ENCODE results near the gene CCR6. TPM values are rescaled to one million over a fixed set of nuclear protein-coding genes. Genes with fewer than 3 reads are reported as not detected.

The CCR6 gene
- total RNA-seq, 2 donors from 2014 or later, result not detected

DNA sequence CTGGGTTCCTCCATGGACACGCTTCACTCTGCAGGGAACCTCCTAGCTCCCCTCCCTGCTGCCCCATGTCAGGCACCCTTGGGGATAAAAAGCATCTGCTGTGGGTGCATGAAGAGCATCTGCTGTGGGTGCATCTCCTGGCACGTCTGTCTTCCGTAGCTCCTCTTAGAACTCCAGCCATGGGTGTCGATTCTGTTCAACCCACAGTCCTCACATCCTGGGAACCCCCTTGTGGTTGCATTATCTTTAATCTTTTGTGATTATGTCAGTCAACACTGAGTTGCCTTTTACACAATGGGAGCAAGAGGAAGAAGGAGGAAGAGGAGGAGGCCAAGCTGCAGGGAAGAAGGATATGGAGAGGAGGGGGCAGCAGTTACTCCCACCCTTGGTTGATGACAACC is 24.1 kb upstream of the CCR6 start:
- H3K4me1 Mint-ChIP-seq, result peaks cover 32% of the 10 kb centered on the region
- no peak for DNase-seq
- Histone ChIP-seq H3K36me3 (ENCODE audit: control insufficient read depth, insufficient read depth, low read length) (no peaks in the 10 kb centered on the region), H3K27ac (ENCODE audit: low read depth, low read length) (no peak overlapping the region), H3K27me3 (ENCODE audit: control insufficient read depth, insufficient read depth, low read length, poor library complexity, severe bottlenecking) (no peaks in the 10 kb centered on the region), H3K9ac (ENCODE audit: extremely low read depth, low read length, poor library complexity, severe bottlenecking) (no peak overlapping the region), H3K4me3 (ENCODE audit: low read length) (no peak overlapping the region), H3K9me3 (ENCODE audit: control insufficient read depth, low read length) (peaks cover 4% of the 10 kb centered on the region), H3K4me1 (ENCODE audit: control insufficient read depth, insufficient read depth, low read length) (peaks cover 18% of the 10 kb centered on the region)
- peaks cover 4% of the 10 kb centered on the region for H3K9me3 Mint-ChIP-seq
- no peaks in the 10 kb centered on the region for H3K27me3 Mint-ChIP-seq (ENCODE audit: insufficient read depth)
- no peak overlapping the region for H3K27ac Mint-ChIP-seq
- TF ChIP-seq, protein P1, sequence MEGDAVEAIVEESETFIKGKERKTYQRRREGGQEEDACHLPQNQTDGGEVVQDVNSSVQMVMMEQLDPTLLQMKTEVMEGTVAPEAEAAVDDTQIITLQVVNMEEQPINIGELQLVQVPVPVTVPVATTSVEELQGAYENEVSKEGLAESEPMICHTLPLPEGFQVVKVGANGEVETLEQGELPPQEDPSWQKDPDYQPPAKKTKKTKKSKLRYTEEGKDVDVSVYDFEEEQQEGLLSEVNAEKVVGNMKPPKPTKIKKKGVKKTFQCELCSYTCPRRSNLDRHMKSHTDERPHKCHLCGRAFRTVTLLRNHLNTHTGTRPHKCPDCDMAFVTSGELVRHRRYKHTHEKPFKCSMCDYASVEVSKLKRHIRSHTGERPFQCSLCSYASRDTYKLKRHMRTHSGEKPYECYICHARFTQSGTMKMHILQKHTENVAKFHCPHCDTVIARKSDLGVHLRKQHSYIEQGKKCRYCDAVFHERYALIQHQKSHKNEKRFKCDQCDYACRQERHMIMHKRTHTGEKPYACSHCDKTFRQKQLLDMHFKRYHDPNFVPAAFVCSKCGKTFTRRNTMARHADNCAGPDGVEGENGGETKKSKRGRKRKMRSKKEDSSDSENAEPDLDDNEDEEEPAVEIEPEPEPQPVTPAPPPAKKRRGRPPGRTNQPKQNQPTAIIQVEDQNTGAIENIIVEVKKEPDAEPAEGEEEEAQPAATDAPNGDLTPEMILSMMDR (conservative IDR thresholded peaks at IDR 0.05), result no peak
- WGBS, 2 experiments (ENCODE audit: insufficient coverage in 1 of 2, insufficient read length in 1 of 2), result 63 to 88% methylated on average over 3 to 4 of the region's 4 CpGs
- H3K4me3 Mint-ChIP-seq, result no peak overlapping the region
- no peaks in the 10 kb centered on the region for H3K36me3 Mint-ChIP-seq (ENCODE audit: low read depth)

DNA sequence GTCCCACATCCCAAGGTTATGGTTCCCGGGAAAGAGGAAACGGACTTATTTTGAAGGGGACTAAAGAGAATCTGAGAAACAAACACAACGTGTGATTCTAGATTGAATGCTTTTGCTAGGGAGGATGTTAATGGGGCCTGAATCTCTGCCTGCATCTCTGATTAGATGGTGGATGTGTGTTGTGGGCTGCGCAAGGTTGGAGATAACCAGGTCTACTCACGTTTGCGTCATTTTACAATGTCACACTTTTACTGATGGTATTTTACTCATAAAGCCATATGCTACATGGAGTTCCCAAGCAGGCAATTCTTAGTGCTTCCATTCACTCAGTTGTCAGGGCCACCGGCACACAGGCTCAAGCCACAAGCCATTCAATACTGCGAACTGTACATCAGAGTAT is 23.2 kb upstream of the CCR6 start:
- H3K9me3 Mint-ChIP-seq, result no peaks in the 10 kb centered on the region
- WGBS, 2 experiments (ENCODE audit: insufficient coverage in 1 of 2, insufficient read length in 1 of 2), result 93 to 98% methylated on average over 7 to 8 of the region's 8 CpGs

DNA sequence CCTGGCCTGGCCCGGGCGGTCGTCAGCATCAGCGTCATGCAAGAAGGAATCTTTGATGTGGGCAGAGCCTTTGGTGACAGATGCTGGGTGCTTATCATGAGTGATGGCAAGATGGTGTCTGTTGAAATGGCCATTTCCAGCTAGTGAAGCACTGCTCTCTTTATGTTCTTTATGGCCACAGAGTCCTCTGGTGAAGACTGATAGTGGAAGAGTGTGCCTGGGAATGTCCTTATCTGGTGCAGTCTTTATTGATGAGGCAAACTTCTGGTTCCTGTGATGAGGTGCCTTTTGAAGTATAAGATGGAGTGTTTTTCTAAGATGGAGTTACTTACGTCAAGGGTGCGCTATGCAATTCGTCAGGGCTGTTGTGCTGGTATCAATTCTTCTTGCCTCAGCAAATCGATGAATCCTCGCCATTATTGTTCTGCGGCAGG is 22.6 kb upstream of the CCR6 start:
- WGBS, 2 experiments (ENCODE audit: insufficient coverage in 1 of 2, insufficient read length in 1 of 2), result 33 to 79% methylated on average over 3 to 10 of the region's 10 CpGs
- no peaks in the 10 kb centered on the region for H3K27me3 Mint-ChIP-seq (ENCODE audit: insufficient read depth)
- no peak overlapping the region for H3K27ac Mint-ChIP-seq
- Histone ChIP-seq H3K4me1 (ENCODE audit: control insufficient read depth, insufficient read depth, low read length) (peaks cover 12% of the 10 kb centered on the region), H3K27ac (ENCODE audit: low read depth, low read length) (no peak overlapping the region), H3K4me3 (ENCODE audit: low read length) (no peak overlapping the region), H3K27me3 (ENCODE audit: control insufficient read depth, insufficient read depth, low read length, poor library complexity, severe bottlenecking) (no peaks in the 10 kb centered on the region), H3K9ac (ENCODE audit: extremely low read depth, low read length, poor library complexity, severe bottlenecking) (no peak overlapping the region), H3K36me3 (ENCODE audit: control insufficient read depth, insufficient read depth, low read length) (no peaks in the 10 kb centered on the region), H3K9me3 (ENCODE audit: control insufficient read depth, low read length) (peaks cover 4% of the 10 kb centered on the region)
- peaks cover 20% of the 10 kb centered on the region for H3K4me1 Mint-ChIP-seq
- no peaks in the 10 kb centered on the region for H3K36me3 Mint-ChIP-seq (ENCODE audit: low read depth)
- H3K9me3 Mint-ChIP-seq, result no peaks in the 10 kb centered on the region
- H3K4me3 Mint-ChIP-seq, result no peak overlapping the region
- TF ChIP-seq, protein P1 (conservative IDR thresholded peaks at IDR 0.05), result no peak
- DNase-seq, result no peak

More for the DNA sequence above, 23.2 kb upstream of the CCR6 start:
- Histone ChIP-seq H3K27me3 (ENCODE audit: control insufficient read depth, insufficient read depth, low read length, poor library complexity, severe bottlenecking) (no peaks in the 10 kb centered on the region), H3K36me3 (ENCODE audit: control insufficient read depth, insufficient read depth, low read length) (no peaks in the 10 kb centered on the region), H3K9me3 (ENCODE audit: control insufficient read depth, low read length) (peaks cover 4% of the 10 kb centered on the region), H3K27ac (ENCODE audit: low read depth, low read length) (no peak overlapping the region), H3K9ac (ENCODE audit: extremely low read depth, low read length, poor library complexity, severe bottlenecking) (no peak overlapping the region), H3K4me1 (ENCODE audit: control insufficient read depth, insufficient read depth, low read length) (peaks cover 16% of the 10 kb centered on the region), H3K4me3 (ENCODE audit: low read length) (no peak overlapping the region)
- H3K4me1 Mint-ChIP-seq, result peaks cover 26% of the 10 kb centered on the region
- no peak overlapping the region for H3K4me3 Mint-ChIP-seq
- TF ChIP-seq, protein P1 (conservative IDR thresholded peaks at IDR 0.05), result no peak
- no peak for DNase-seq
- no peaks in the 10 kb centered on the region for H3K36me3 Mint-ChIP-seq (ENCODE audit: low read depth)
- H3K27me3 Mint-ChIP-seq (ENCODE audit: insufficient read depth), result no peaks in the 10 kb centered on the region
- H3K27ac Mint-ChIP-seq, result no peak overlapping the region

Data from endodermal cell (in vitro differentiated cells).